Measurements from ENCODE around the gene RPS6KL1. TPM values are rescaled to one million over a fixed set of nuclear protein-coding genes. Genes with fewer than 3 reads are reported as not detected.

The RPS6KL1 gene
- total and polyA plus RNA-seq, 2 experiments from 2014 or later, result 5.6 to 6.5 TPM

DNA sequence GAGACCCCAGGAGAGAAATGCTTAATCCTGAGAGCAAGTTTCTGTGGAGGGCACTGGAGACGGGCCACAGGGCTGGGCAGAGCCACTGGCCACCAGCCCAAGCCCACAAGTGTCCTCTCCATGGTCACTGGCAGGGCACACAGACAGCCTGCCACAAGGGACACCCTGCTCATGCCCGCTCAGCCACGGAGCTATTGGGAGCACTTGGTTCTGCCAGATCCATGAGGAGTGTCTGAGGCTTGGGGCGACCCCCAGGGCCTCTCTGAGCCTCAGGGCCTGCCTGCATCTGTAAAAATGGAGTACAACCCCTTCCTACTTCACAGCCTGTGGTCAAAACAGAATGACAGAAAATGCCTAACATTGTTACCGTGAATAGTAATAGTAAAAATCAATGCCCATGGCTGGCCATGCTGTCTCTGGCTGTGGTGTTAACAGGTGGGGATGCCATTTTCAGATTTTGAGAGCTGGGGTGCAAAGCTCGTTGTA is 29.2 kb upstream of the RPS6KL1 start:
- DNase-seq (ENCODE audit: low spot score), result no peak
- TF ChIP-seq CREB1 (CRISPR knock-in tag; IDR thresholded peaks at IDR 0.05; ENCODE audit: low read depth) (no peak), ZNF114 (CRISPR knock-in tag; IDR thresholded peaks at IDR 0.05) (no peak), JUNB (IDR thresholded peaks at IDR 0.05; ENCODE audit: unreplicated experiment) (no peak), NANOG (IDR thresholded peaks at IDR 0.05; ENCODE audit: borderline replicate concordance) (no peak), ZNF331 (CRISPR knock-in tag; IDR thresholded peaks at IDR 0.05; ENCODE audit: low read depth) (no peak), EZH2phosphoT487 (IDR thresholded peaks at IDR 0.05; ENCODE audit: unreplicated experiment) (no peak), EZH2 (IDR thresholded peaks at IDR 0.05; ENCODE audit: low read depth, unreplicated experiment) (no peak), STAT1 (IDR thresholded peaks at IDR 0.05; ENCODE audit: unreplicated experiment) (no peak), POLR2AphosphoS5 (IDR thresholded peaks at IDR 0.05; ENCODE audit: low read depth) (no peak)
- TF ChIP-seq, protein P1, sequence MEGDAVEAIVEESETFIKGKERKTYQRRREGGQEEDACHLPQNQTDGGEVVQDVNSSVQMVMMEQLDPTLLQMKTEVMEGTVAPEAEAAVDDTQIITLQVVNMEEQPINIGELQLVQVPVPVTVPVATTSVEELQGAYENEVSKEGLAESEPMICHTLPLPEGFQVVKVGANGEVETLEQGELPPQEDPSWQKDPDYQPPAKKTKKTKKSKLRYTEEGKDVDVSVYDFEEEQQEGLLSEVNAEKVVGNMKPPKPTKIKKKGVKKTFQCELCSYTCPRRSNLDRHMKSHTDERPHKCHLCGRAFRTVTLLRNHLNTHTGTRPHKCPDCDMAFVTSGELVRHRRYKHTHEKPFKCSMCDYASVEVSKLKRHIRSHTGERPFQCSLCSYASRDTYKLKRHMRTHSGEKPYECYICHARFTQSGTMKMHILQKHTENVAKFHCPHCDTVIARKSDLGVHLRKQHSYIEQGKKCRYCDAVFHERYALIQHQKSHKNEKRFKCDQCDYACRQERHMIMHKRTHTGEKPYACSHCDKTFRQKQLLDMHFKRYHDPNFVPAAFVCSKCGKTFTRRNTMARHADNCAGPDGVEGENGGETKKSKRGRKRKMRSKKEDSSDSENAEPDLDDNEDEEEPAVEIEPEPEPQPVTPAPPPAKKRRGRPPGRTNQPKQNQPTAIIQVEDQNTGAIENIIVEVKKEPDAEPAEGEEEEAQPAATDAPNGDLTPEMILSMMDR (conservative IDR thresholded peaks at IDR 0.05; ENCODE audit: low read depth in 2 of 2), result no peak
- TF ChIP-seq, protein P2, sequence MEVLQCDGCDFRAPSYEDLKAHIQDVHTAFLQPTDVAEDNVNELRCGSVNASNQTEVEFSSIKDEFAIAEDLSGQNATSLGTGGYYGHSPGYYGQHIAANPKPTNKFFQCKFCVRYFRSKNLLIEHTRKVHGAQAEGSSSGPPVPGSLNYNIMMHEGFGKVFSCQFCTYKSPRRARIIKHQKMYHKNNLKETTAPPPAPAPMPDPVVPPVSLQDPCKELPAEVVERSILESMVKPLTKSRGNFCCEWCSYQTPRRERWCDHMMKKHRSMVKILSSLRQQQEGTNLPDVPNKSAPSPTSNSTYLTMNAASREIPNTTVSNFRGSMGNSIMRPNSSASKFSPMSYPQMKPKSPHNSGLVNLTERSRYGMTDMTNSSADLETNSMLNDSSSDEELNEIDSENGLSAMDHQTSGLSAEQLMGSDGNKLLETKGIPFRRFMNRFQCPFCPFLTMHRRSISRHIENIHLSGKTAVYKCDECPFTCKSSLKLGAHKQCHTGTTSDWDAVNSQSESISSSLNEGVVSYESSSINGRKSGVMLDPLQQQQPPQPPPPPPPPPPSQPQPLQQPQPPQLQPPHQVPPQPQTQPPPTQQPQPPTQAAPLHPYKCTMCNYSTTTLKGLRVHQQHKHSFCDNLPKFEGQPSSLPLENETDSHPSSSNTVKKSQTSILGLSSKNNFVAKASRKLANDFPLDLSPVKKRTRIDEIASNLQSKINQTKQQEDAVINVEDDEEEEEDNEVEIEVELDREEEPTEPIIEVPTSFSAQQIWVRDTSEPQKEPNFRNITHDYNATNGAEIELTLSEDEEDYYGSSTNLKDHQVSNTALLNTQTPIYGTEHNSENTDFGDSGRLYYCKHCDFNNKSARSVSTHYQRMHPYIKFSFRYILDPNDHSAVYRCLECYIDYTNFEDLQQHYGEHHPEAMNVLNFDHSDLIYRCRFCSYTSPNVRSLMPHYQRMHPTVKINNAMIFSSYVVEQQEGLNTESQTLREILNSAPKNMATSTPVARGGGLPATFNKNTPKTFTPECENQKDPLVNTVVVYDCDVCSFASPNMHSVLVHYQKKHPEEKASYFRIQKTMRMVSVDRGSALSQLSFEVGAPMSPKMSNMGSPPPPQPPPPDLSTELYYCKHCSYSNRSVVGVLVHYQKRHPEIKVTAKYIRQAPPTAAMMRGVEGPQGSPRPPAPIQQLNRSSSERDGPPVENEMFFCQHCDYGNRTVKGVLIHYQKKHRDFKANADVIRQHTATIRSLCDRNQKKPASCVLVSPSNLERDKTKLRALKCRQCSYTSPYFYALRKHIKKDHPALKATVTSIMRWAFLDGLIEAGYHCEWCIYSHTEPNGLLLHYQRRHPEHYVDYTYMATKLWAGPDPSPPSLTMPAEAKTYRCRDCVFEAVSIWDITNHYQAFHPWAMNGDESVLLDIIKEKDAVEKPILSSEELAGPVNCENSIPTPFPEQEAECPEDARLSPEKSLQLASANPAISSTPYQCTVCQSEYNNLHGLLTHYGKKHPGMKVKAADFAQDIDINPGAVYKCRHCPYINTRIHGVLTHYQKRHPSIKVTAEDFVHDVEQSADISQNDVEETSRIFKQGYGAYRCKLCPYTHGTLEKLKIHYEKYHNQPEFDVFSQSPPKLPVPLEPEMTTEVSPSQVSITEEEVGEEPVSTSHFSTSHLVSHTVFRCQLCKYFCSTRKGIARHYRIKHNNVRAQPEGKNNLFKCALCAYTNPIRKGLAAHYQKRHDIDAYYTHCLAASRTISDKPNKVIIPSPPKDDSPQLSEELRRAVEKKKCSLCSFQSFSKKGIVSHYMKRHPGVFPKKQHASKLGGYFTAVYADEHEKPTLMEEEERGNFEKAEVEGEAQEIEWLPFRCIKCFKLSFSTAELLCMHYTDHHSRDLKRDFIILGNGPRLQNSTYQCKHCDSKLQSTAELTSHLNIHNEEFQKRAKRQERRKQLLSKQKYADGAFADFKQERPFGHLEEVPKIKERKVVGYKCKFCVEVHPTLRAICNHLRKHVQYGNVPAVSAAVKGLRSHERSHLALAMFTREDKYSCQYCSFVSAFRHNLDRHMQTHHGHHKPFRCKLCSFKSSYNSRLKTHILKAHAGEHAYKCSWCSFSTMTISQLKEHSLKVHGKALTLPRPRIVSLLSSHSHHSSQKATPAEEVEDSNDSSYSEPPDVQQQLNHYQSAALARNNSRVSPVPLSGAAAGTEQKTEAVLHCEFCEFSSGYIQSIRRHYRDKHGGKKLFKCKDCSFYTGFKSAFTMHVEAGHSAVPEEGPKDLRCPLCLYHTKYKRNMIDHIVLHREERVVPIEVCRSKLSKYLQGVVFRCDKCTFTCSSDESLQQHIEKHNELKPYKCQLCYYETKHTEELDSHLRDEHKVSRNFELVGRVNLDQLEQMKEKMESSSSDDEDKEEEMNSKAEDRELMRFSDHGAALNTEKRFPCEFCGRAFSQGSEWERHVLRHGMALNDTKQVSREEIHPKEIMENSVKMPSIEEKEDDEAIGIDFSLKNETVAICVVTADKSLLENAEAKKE (CRISPR knock-in tag; IDR thresholded peaks at IDR 0.05), result no peak
- TF ChIP-seq, protein P3, sequence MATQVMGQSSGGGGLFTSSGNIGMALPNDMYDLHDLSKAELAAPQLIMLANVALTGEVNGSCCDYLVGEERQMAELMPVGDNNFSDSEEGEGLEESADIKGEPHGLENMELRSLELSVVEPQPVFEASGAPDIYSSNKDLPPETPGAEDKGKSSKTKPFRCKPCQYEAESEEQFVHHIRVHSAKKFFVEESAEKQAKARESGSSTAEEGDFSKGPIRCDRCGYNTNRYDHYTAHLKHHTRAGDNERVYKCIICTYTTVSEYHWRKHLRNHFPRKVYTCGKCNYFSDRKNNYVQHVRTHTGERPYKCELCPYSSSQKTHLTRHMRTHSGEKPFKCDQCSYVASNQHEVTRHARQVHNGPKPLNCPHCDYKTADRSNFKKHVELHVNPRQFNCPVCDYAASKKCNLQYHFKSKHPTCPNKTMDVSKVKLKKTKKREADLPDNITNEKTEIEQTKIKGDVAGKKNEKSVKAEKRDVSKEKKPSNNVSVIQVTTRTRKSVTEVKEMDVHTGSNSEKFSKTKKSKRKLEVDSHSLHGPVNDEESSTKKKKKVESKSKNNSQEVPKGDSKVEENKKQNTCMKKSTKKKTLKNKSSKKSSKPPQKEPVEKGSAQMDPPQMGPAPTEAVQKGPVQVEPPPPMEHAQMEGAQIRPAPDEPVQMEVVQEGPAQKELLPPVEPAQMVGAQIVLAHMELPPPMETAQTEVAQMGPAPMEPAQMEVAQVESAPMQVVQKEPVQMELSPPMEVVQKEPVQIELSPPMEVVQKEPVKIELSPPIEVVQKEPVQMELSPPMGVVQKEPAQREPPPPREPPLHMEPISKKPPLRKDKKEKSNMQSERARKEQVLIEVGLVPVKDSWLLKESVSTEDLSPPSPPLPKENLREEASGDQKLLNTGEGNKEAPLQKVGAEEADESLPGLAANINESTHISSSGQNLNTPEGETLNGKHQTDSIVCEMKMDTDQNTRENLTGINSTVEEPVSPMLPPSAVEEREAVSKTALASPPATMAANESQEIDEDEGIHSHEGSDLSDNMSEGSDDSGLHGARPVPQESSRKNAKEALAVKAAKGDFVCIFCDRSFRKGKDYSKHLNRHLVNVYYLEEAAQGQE (IDR thresholded peaks at IDR 0.05; ENCODE audit: unreplicated experiment), result no peak
- TF ChIP-seq, protein P4, sequence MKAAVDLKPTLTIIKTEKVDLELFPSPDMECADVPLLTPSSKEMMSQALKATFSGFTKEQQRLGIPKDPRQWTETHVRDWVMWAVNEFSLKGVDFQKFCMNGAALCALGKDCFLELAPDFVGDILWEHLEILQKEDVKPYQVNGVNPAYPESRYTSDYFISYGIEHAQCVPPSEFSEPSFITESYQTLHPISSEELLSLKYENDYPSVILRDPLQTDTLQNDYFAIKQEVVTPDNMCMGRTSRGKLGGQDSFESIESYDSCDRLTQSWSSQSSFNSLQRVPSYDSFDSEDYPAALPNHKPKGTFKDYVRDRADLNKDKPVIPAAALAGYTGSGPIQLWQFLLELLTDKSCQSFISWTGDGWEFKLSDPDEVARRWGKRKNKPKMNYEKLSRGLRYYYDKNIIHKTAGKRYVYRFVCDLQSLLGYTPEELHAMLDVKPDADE (IDR thresholded peaks at IDR 0.05), result no peak
- no peak overlapping the region for H3K27ac Mint-ChIP-seq
- H3K27me3 ChIP-seq (ENCODE audit: insufficient read depth), result peaks cover 12% of the 10 kb centered on the region; the same call in 1 of the 2 replicates
- H3K4me3 Mint-ChIP-seq, result no peak overlapping the region
- no peak for ATAC-seq
- H3K4me1 Mint-ChIP-seq, result peaks cover 13% of the 10 kb centered on the region; the same call in 2 of the 3 replicates
- no peaks in the 10 kb centered on the region; the same call in 1 of the 2 replicates for H3F3A ChIP-seq (replicated peaks; ENCODE audit: low read depth)
- no peak overlapping the region for H2AFZ ChIP-seq
- no peak overlapping the region for H3K27ac ChIP-seq (ENCODE audit: low read depth)
- H3K4me3 ChIP-seq, result no peak overlapping the region
- H4K20me1 ChIP-seq (replicated peaks; ENCODE audit: insufficient read depth), result no peaks in the 10 kb centered on the region
- no peaks in the 10 kb centered on the region; the same call in 2 of the 3 replicates for H3K36me3 Mint-ChIP-seq (ENCODE audit: low read depth)
- no peaks in the 10 kb centered on the region for H3K9me2 ChIP-seq (ENCODE audit: insufficient read depth)
- no peak overlapping the region for H3K4me2 ChIP-seq
- H3K4me1 ChIP-seq (ENCODE audit: insufficient read depth), result peaks cover 8% of the 10 kb centered on the region
- no peaks in the 10 kb centered on the region for H3K36me3 ChIP-seq (ENCODE audit: insufficient read depth)
- no peaks in the 10 kb centered on the region for H3K79me2 ChIP-seq (replicated peaks; ENCODE audit: insufficient read depth)
- H3K9me3 Mint-ChIP-seq, result no peaks in the 10 kb centered on the region
- peaks cover 15% of the 10 kb centered on the region for H3K27me3 Mint-ChIP-seq (ENCODE audit: insufficient read depth, low read depth, poor library complexity)
